PFSK-1 (cell line): ENCODE results near the gene PRELID1.

Source experiments
- FOXP2 ChIP-seq: optimal IDR thresholded peaks from 2 replicates; pipeline ENCODE3; 2011; ENCODE audit warnings: borderline replicate concordance, control low read depth, inconsistent platforms; ENCODE audit not compliant: insufficient read depth; ENCODE audit errors: extremely low read length, extremely low read depth
- POLR2AphosphoS5 ChIP-seq: IDR thresholded peaks from 2 replicates; pipeline ENCODE4 v1.6.1; 2012; ENCODE audit warnings: low read depth, mild to moderate bottlenecking, control low read depth, low read length, moderate library complexity
- REST ChIP-seq, 2 experiments: IDR thresholded peaks; 2 replicates each; pipeline versions ENCODE4 v1.6.1 to v1.8.0; 2011 to 2012; ENCODE audit warnings: low read depth in 2 of 2, low read length in 2 of 2, control low read depth in 1 of 2, inconsistent platforms in 1 of 2, mild to moderate bottlenecking in 1 of 2, moderate library complexity in 1 of 2; ENCODE audit not compliant: insufficient read depth in 1 of 2
- SIN3A ChIP-seq: IDR thresholded peaks from 2 replicates; pipeline ENCODE4 v1.6.1; 2012; ENCODE audit warnings: mild to moderate bottlenecking, low read length, moderate library complexity, borderline replicate concordance; ENCODE audit not compliant: insufficient read depth
- TAF1 ChIP-seq: IDR thresholded peaks from 2 replicates; pipeline ENCODE4 v1.6.1; 2012; ENCODE audit warnings: low read length, control low read depth, borderline replicate concordance; ENCODE audit not compliant: insufficient read depth

PRELID1 gene

DNA sequence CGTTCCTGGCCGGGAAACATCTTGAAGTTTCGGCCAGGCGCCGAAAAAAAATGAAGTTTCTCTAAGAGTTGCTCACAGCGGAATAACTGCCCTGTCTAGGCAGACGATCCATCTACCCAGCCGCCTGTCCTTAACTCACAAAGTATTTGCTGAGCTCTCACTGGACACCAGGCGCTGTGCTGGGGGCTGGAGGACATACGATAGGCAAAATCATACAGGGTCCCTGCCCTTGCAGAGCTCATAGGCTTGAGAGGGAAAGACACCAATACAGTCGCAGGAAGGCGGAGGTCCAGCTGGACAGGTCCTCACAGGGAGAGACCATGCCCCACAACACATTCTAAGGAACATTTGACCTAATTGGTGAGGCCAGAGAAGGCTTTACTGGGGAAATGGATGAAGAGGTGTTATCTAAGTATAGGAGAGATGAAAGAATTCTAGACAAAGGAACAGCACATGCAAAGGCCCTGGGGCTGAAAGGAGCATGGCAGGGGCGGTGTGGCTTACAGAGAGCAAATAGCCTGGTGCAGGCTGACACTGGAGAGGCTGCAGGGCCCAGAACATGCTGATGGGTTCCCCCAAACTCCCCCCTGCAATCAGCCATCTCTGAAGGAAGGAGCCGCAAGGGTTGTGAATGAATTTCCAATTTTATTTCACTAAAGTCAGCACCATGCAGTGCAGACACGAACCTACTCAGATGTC is 10.1 kb downstream of the PRELID1 start:
- TF ChIP-seq TAF1 (no peak), SIN3A (no peak), FOXP2 (no peak), REST (IDR thresholded peaks at IDR 0.05; ENCODE audit: insufficient read depth in 1 of 2, low read depth in 2 of 2, low read length in 2 of 2) (no peak), POLR2AphosphoS5 (no peak)

GRCh38 chr5:177314376-177315342 is 11.1 kb downstream of the PRELID1 start:
- TF ChIP-seq TAF1 (no peak), SIN3A (no peak), POLR2AphosphoS5 (no peak), REST (IDR thresholded peaks at IDR 0.05; ENCODE audit: insufficient read depth in 1 of 2, low read depth in 2 of 2, low read length in 2 of 2) (no peak), FOXP2 (no peak)

DNA sequence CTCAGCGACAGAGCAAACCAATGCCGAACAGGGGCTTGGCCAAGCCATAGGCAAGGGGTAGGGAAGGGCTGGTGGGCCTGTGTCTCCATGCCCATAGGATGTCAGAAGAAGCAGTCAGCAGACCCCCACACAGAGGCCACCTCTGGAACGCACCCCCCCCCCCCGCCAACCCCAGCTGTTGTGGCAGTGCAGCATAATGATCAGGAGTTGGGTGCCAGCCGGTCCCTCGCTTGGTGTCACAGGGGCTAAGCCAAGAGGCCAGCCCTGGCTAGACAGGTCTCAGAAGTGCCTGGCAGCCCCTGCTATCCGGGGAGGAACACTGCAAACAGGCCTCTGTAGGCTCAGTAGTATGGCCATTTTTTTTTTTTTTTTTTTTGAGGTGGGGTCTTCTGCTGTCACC is 11.8 kb downstream of the PRELID1 start:
- TF ChIP-seq SIN3A (no peak), POLR2AphosphoS5 (no peak), FOXP2 (no peak), REST (IDR thresholded peaks at IDR 0.05; ENCODE audit: insufficient read depth in 1 of 2, low read depth in 2 of 2, low read length in 2 of 2) (no peak), TAF1 (no peak)

- TF ChIP-seq REST (IDR thresholded peaks at IDR 0.05; ENCODE audit: insufficient read depth in 1 of 2, low read depth in 2 of 2, low read length in 2 of 2), result no peak
- TF ChIP-seq FOXP2, result no peak
- TF ChIP-seq POLR2AphosphoS5, result no peak
- TF ChIP-seq SIN3A, result no peak
- no peak for TF ChIP-seq TAF1
Measured at GRCh38 chr5:177316005-177316404, 12.4 kb downstream of the PRELID1 start.
